ENCODE measurements around the gene BRSK1.

DNA sequence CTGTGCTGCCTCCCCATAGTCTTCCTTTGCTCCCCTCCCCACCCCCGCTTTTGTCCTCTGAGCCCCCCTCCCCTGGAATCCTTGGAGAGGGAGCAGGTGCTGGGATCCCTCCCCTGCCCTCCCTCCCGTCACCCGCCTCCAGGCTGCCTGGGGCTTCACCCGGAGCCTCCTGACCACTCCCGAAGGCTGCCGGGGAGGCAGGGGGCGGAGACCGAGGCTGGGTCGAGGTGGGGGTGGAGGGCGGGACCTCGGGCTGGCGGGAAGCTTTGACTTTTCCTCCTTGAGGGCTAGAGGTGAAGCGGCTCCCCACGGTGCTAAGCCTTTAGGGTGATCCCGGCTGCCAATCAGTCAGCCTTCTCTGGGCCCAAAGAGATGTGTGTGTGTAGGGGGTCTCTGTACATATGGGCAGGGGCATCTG, 57.4 kb downstream of the BRSK1 start:
- TF ChIP-seq EZH2 (optimal IDR thresholded peaks at IDR 0.05; ENCODE audit: low read depth, low read length): no peak
- TF ChIP-seq, protein P1, sequence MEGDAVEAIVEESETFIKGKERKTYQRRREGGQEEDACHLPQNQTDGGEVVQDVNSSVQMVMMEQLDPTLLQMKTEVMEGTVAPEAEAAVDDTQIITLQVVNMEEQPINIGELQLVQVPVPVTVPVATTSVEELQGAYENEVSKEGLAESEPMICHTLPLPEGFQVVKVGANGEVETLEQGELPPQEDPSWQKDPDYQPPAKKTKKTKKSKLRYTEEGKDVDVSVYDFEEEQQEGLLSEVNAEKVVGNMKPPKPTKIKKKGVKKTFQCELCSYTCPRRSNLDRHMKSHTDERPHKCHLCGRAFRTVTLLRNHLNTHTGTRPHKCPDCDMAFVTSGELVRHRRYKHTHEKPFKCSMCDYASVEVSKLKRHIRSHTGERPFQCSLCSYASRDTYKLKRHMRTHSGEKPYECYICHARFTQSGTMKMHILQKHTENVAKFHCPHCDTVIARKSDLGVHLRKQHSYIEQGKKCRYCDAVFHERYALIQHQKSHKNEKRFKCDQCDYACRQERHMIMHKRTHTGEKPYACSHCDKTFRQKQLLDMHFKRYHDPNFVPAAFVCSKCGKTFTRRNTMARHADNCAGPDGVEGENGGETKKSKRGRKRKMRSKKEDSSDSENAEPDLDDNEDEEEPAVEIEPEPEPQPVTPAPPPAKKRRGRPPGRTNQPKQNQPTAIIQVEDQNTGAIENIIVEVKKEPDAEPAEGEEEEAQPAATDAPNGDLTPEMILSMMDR (IDR thresholded peaks at IDR 0.05; ENCODE audit: low read length): no peak

Measured in MM.1S (cell line).